Regular cardiac myocyte (primary cell): ENCODE data around the gene PTGES3. TPM values are rescaled to one million over a fixed set of nuclear protein-coding genes. Genes with fewer than 3 reads are reported as not detected.

Source experiments
- total RNA-seq: library from RNA; depleted of rRNA; stranded (reverse); fragments of >200 nt; gene quantifications from 2 replicates; pipeline ENCODE4 v1.2.3, GENCODE V29; 2014

The PTGES3 gene, protein sequence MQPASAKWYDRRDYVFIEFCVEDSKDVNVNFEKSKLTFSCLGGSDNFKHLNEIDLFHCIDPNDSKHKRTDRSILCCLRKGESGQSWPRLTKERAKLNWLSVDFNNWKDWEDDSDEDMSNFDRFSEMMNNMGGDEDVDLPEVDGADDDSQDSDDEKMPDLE
- 56.7 and 164 TPM in 2 replicates for total RNA-seq

DNA sequence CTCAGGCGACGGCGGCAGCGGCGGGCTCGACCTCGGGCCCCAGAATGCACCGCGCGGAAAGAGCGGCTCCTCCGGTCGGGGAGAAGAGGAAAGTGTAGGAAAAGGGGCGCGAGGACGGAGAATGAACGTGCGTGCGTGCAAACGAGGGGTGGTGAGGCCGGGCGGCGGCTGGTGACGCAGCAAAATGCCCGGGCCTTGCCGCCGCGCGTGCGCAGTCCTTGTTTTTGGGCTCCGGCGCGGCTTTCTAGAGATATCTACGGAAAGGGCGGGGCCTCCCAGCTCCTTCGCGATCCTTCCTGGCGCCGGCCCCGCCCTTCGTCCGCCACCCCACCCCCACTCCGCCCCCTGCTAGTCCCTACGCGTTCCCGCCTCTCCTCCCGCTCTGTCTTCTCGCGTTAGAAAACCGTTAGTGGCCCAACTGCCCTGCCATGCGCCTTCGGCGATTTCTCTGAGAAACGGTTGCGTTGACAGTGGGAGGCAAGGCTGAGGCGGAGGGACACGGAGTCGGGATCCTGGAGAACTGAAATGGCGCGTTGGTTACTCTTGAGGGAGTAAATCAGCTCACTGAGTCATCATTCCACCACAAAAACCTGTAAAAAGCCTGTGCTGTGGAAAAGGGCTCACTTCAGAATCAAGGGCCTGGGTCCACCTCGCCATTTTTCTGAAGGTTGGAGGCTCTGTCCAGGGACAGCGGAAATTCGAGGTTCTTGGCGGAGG is at the start of gene PTGES3:
Gene PTGES3, minus strand, starts transcription at position 156 of the 717 bp plus-strand sequence. CDS start 285 bp downstream, outside the sequence.

DNA sequence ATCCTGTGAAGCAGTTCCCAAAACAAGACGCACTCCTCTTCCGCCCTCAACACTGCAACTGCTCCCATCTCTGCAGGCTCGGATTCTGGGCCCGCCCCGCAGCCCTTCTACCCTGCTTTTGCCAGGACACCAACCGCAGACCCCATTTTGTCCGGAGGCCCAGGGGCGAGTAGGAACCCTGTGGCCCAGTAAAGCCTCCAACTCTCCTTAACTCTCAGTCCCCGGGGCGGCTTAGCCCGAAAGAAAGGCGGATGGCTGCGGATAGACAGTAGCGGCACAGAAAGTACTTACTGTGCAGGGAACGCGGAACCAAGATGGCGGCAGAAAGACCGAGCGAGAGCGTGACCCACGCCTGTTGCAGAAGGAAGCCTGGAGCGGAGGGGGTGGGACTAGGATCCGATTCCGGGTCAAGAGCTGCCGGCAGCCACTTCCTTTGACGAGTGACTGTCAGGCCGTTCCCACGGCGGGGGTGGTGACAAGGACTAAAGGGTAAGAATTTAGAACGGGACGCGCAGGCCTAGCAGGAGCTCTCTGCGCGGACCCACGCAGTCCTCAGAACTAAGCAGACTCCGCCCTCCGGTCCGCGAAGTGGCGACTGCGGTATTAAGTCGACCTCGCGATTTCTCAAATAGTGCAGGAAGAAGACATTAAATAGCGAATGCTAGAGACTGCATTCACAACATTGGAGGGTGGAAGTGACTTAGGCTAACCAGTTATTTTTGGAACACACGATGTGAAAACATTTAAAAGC is 37.1 kb upstream of the PTGES3 start, which contains the start of gene NACA:
Gene NACA, minus strand, starts transcription at position 328 of the 751 bp plus-strand sequence. CDS start 778 bp downstream, outside the sequence.

DNA sequence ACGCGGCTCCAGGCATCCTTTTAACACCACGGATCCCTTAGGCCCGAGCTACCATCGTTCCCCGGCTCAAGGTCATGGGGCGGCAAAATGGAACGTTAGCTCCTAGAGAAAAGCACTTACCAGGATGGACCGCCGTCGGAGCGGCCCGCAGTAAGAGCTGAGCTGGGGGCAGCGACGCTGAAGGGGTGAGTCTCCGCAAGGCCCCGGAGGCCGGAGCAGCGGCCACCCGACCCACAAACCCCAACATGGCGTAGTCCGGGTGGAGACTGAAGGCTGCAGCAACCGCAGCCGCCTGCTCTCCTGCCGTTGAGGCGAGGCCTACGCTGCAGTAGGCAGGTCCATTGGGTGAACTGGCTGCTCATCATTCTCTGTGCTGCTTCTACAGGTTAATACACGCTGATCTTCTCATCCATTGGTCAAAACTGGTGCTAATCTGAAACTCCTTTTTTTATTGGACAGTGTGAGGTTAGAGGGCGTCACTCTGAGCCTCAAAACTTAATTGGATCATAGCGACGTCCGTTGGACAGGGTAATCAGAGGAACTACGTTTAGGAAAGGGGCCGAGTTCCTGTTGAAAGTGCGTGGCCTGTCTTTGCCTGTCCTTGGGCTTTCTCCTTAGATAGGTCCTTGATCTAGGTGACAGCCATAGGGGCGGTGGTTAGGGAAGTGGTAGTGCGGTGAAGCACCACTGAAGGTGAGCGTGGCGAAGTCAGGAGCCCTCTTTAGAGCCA is 42.2 kb downstream of the PTGES3 start, which contains the start of gene ATP5F1B:
Gene ATP5F1B, minus strand, starts transcription at position 268 of the 730 bp plus-strand sequence. Its CDS starts 21 bp downstream, at position 247.

DNA sequence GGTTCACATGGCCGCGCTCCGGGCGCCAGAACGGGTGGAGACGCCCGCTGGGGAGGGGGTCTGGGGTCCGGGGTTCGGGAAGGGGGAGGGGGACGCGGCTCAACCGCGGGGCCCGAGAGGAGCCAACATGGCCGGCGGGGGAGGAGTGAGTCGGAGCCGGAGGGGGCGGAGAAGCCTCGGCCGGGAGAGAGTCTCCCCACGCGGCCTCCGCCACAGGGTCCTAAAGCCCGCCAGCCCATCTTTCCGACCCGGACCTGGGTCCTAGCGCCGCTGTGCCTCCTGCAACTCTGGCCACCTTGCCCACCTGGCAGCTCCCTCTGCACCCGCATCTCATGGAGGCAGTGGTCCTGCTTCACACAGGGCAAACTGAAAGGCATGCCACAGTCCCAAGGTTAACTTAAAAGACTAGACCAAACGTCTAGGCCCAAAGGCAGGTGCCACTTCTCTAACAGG is 57.9 kb downstream of the PTGES3 start, which contains the start of gene BAZ2A:
Gene BAZ2A, minus strand, starts transcription at position 147 of the 453 bp plus-strand sequence. CDS start 12,796 bp downstream, outside the sequence.

Other genes with a start within 250 kb of the PTGES3 start
- gene TIMELESS, start 238.9 kb downstream of the PTGES3 start, total RNA-seq: 4.5 and 33.4 TPM in 2 replicates
- gene MIP, start 233.6 kb downstream of the PTGES3 start, total RNA-seq: 0.19 TPM in 1 of 2 replicates, not detected in the other
- gene SPRYD4, start 219.7 kb downstream of the PTGES3 start, total RNA-seq: 1.1 and 1.5 TPM in 2 replicates
- under 0.01 TPM in 1 of 2 replicates, not detected in the other for gene GLS2, start 200.1 kb downstream of the PTGES3 start, total RNA-seq
- gene RBMS2, start 166.5 kb downstream of the PTGES3 start, total RNA-seq: 12.3 and 13.0 TPM in 2 replicates
- 13.2 and 13.6 TPM in 2 replicates for gene BAZ2A, start 58.0 kb downstream of the PTGES3 start, total RNA-seq
- gene ATP5F1B, start 42.3 kb downstream of the PTGES3 start, total RNA-seq: 386 and 740 TPM in 2 replicates
- gene NACA, start 37.0 kb upstream of the PTGES3 start, total RNA-seq: 1,071 and 1,180 TPM in 2 replicates
- 3.4 and 20.3 TPM in 2 replicates for gene PRIM1, start 64.0 kb upstream of the PTGES3 start, total RNA-seq
- 1.3 and 3.1 TPM in 2 replicates for gene HSD17B6, start 75.0 kb upstream of the PTGES3 start, total RNA-seq
- not detected in 2 replicates for gene SDR9C7, start 246.1 kb upstream of the PTGES3 start, total RNA-seq